GM21737 (cell line): Measurements from ENCODE around the gene ACSBG1.

Experiments used
- ATAC-seq: cut with Tn5 transposase; IDR thresholded peaks from one replicate; pipeline ENCODE4 v1.9.1; 2021; ENCODE audit warnings: mild to moderate bottlenecking, moderate library complexity; ENCODE audit not compliant: unreplicated experiment

ACSBG1 gene

DNA sequence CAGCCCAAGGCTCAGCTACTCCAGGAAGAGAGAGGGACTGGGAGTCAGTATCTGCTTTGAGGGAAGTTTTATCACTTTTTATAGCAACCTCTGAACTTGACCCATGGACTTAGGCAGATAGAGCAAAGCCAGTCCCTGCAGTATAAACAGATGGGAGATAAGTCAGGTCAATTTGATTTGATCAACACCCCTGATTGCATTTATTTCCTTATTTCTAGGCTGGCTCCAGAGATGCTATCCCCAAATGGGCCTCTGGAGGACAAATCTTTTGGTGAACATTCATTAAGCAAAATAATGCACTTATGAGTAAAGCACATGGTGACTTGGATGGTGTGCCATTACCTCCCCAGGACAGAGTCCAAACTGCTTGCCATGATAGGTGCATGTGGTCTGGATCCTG lies 94.1 kb downstream of the ACSBG1 start:
- no peak for ATAC-seq

DNA sequence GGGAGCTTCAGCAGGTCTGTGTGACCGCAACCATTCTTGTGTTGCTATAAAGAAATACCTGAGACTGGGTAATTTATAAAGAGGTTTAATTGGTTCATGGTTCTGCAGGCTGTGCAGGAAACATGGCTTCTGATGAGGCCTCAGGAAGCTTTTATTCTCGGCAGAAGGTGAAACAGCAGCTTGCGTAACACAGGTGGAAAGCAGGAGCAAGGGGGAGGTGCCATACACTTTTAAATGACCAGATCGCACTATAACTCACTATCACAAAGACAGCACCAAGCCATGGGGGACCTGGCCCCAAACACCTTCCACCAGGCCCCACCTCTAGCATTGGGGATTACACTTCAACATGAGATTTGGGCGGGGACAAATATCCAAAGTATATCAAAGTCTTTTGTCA lies 94.8 kb downstream of the ACSBG1 start:
- no peak for ATAC-seq

DNA sequence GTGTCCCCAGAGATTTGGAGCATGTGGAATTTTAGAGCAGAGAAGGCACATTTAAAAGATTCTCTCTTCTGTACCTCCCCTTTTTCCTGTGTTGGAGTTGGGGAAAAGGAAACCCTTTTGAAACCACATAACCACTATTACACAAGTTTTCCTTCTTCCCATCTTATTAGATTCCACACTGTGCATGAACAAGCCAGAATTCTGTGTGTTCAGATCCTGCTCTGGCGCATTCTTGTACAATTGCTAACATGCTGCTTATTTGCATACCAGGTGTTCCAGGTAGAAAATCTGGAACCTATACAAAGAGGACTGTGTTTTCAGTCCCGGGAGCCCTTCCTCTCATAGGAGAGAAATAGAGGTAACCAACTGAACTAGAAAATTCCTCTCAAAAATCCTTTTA lies 100.6 kb downstream of the ACSBG1 start:
- ATAC-seq, result no peak

DNA sequence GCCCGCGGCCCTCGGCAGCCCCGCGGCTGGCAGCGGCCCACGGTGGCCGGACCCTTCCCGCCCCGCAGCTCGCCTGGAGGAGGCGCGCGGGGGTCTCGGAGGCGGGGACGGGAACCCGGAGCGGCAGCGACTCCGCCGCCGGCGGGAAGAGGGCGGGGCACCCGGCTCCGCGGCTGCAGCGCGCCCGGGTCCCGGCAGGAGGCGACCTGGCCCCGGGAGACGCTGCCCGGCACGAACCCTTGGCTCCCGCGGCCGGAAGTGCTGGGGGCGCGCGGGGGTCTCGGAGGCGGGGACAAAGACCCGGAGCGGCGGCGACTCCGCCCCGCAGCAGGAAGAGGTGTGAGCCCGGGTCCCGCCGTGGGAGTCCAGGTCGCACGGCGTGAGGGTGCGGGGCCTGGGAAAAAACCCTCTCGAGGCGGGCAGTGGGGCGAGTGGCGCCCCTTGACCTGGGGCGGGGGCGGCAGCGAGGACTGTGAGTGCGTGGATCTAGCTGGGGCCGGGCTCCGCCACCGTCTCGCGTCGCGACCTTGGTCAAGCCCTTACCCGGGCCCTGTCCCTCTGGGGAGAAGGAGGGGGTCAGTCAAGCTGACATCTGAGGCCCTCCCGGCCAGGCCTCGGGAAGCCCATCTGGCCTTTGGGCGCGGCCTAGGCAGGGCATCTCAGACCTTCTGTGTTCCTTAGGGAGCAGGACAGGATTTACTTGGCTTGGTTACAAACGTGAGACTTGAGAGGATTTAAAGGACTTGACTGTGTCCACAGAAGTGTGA lies 102.9 kb downstream of the ACSBG1 start, which contains the start of gene CIB2:
CIB2 (minus strand) TSS at position 151 of the 767 bp plus-strand sequence. CDS start 230 bp downstream, outside the sequence.
- peak; percentile 78 for ATAC-seq

DNA sequence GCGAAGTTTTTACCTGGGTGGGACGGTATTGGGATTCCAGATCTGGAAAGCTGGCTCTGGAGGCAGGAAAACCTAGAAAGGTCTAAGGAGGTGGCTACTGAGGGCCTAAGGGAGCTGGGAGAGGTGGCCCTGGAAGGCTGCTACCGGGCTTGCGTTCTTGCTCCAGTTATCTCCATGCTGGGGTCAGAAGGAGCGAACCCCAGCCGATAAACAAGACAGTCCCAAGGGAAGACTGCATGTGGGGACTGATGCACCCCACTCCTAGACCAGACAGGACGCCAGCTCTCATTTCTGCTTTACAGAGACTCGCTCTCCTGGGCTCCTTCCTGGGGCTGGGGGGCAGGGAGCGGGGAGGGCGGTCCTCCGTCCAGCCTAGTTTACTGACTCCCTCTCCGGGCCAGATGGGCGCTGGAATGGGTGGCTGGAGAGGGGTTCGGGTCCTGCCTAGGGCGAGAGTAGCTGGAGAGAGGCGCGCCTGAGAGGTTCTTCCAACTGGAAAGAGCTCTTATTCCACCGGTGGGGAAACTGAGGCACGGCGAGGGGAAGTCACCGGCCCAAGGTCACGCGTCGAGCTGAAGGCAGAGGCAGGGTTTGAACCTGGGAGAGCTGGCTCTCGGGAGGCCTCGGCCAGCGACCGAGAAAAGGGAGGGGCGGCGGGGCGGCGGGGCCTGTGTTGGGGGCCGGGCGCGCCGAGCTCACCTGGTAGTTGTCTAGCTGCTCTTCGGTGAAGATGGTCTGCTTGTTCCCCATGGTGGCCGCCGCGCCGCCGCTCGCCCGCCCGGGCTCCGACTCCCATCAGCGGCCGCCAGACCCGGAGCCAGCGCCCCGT lies 103.7 kb downstream of the ACSBG1 start:
- peak; percentile 25 for ATAC-seq

DNA sequence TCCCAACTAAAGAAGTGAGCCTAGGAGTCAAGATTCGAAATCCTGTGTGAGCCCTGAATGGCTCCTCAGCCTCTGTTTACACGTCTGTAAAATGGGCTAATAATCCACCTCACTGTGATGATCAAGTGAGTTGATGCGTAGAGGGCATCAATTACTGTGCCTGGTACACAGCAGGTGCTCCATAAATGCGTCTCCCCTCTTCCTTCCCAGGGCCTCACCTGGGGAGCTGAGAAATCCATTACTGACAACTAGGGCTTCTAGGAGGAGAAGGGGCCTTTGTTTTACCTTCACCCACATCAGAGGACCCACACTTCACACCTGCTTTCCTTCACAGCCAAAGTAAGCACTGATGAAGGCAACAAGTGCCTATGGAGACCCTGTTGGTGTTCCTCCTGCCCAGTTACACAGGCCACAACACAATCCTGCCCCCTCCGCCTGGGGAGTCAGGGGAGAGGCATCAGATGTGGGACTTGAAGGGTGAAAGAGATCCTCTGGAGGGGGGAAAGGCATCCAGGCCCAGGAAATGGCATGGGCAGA lies 104.5 kb downstream of the ACSBG1 start:
- ATAC-seq, result no peak

DNA sequence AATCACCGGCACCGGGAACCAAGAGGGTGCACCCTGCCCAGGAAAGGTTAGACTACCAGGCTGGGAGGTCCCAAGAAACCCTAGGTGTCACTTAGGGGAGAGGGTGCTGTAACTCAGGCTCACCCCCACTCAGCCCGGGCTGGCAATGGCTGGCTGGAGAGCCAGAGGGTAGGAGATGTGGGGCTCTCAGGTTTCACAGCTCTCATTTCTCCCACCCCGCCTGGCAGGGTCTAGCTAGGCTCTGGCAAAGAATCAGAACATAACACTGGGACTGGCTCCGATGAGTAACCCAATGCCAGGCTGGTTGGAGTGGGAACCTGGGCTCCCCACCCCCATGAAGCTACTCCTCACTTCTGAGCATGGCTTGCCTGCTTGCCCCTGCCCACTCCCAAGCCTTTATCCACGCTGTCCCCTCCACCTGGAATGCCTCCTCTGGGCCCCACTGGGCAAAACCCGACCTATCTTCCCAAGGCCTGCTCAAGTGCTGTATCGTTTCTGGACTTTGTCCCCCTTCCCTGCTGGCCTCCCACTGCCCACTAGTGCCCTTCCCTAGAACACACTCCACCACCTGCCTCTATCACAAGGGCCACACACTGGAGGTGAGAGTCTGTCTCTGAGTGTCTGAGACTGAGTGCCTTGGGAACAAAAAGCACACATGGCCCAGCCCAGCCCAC lies 105.2 kb downstream of the ACSBG1 start:
- ATAC-seq, result no peak

DNA sequence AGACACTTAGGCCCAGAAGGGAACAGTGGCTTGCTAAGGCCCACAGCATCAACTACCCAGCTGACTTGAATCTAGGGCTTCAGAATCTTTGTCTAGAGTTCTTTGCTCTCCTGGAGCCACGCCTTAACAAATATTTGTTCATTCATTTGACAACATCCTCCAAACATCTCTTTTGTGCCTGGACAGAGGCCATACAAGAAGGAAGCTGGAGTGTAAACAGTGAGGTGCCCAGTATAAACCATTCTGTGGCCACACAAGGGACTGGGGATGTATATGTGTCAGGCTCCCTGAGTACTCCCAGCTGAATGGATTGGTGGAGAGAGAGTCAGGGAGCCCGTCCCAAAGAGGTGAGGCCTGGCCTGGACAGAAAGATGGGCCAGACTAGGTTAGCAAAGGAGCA lies 106.5 kb downstream of the ACSBG1 start:
- no peak for ATAC-seq

DNA sequence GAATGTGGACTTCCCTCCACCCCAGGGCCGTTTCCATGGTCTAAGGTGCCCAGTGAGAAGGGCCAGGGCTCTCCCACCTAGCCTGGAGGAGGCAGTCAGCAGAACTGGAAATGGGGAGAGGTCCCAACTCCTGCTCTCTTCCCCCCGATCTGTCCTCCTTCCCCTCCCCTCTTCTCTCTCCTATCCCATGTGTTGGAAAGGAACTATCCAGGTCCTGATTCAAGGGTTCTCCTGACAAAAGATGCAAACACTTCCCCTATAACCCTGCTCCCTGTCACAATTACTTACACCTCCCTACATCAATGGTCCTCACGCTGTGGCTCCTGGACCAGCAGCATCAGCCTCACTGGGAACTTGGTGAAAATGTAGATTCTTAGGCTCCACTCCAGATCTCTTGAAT lies 109.1 kb downstream of the ACSBG1 start:
- no peak for ATAC-seq

DNA sequence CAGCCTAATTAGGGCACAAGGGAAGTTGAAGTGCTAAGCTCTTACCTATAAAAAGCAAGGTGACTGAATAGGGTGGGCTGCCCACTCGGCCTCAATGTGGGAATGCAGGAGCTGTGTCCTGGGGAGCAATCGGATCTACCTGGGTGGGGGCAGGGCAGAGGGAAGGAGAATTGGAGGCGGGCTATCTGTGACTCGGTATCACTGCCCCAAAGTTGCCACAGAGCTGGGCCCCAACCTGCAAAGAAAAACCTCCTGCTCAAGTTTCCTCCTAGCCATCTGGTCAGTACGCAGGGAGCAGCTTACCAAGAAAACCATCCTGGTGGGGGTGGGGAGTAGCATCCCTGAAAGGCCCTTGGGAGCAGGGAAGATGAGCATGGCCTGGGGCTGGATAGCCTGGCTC lies 113.8 kb downstream of the ACSBG1 start:
- no peak for ATAC-seq
